ENCODE results near the gene SMCHD1.
"Not testable (repeated sequence)": the region's sequence is repeated elsewhere in the genome, so short reads cannot be mapped to it uniquely, and the experiment has no call there.

- TF ChIP-seq GATA3 (IDR thresholded peaks at IDR 0.05; ENCODE audit: borderline replicate concordance); MYC (IDR thresholded peaks at IDR 0.05; ENCODE audit: borderline replicate concordance, low read length); CTCF (IDR thresholded peaks at IDR 0.05); SMC3 (IDR thresholded peaks at IDR 0.05); POLR2A (IDR thresholded peaks at IDR 0.05; ENCODE audit: low read length); USF2 (IDR thresholded peaks at IDR 0.05); RFX5 (IDR thresholded peaks at IDR 0.05); REST (IDR thresholded peaks at IDR 0.05); KDM5A (IDR thresholded peaks at IDR 0.05); RCOR1 (IDR thresholded peaks at IDR 0.05; ENCODE audit: low read depth, low read length); NR3C1 (IDR thresholded peaks at IDR 0.05): not testable (repeated sequence)
Measured at GRCh38 chr18:2740082-2740481, 84.6 kb downstream of the SMCHD1 start.

Data from A549 (cell line).